Sciatic nerve (tissue), 2 donors: ENCODE measurements around the gene BCL2L2. TPM values are rescaled to one million over a fixed set of nuclear protein-coding genes. Genes with fewer than 3 reads are reported as not detected.
A peak's percentile ranks its signal among the peaks of the same experiment; 100 is the strongest.
"Not testable (repeated sequence)": the region's sequence is repeated elsewhere in the genome, so short reads cannot be mapped to it uniquely, and the experiment has no call there.

Source experiments
- ATAC-seq: fragments of 200-7000 bp; cut with Tn5 transposase; one replicate; pipeline ENCODE4 v1.9.1; 2020; ENCODE audit warnings: mild to moderate bottlenecking, moderate library complexity
- DNase-seq: peaks from one replicate; pipeline ENCODE4 v3.0.0-alpha.2; 2020; ENCODE audit warnings: low spot score
- intact Hi-C: fragments of 100-400 bp; cut with DNase I; formaldehyde crosslinking; loops from one replicate; pipeline ENCODE4 v1.14.2; 2022
- total RNA-seq: library from RNA; stranded (reverse); fragmentation: NEBNext Ultra II Directional; extraction: Animal tissue kit (Norgen Biotek cat#: 25700); gene quantifications from one replicate; pipeline ENCODE4 v1.2.1, GENCODE V29; 2021
- donor health status: DM: no; HTN: no; CAD: no.
- donor health status: DM: no; HTN: no; CAD: no.

BCL2L2 gene
- total RNA-seq: 56.5 TPM

- intact Hi-C loops: no loop called here
- ATAC-seq: peak; percentile 91
- DNase-seq: peak; percentile 95
These were observed at the start of gene BCL2L2 for GRCh38 chr14:23306412-23307145. Gene BCL2L2 (plus strand): TSS chr14:23306833. CDS start chr14:23307768, 935 bp downstream.

GRCh38 chr14:23258256-23258655 lies 48.4 kb upstream of the BCL2L2 start:
- DNase-seq: no peak
- no peak for ATAC-seq
- intact Hi-C loops: no loop called here

GRCh38 chr14:23259426-23259825 lies 47.2 kb upstream of the BCL2L2 start:
- intact Hi-C loops: no loop called here
- ATAC-seq: no peak

GRCh38 chr14:23260849-23261248 lies 45.8 kb upstream of the BCL2L2 start:
- DNase-seq, intact Hi-C loops, ATAC-seq: not testable (repeated sequence)

More at GRCh38 chr14:23259426-23259825, 47.2 kb upstream of the BCL2L2 start:
- no peak for DNase-seq

- ATAC-seq (no peak), DNase-seq (no peak)
- intact Hi-C loops: no loop called here
These were observed 37.4 kb upstream of the BCL2L2 start for GRCh38 chr14:23269193-23269592.

GRCh38 chr14:23275412-23275811 lies 31.2 kb upstream of the BCL2L2 start:
- no peak for ATAC-seq
- DNase-seq: no peak
- intact Hi-C loops: no loop called here

GRCh38 chr14:23277189-23277588 lies 29.4 kb upstream of the BCL2L2 start:
- intact Hi-C loops: no loop called here

GRCh38 chr14:23277928-23278327 lies 28.7 kb upstream of the BCL2L2 start:
- DNase-seq, intact Hi-C loops, ATAC-seq: not testable (repeated sequence)

More at GRCh38 chr14:23277189-23277588, 29.4 kb upstream of the BCL2L2 start:
- DNase-seq: no peak
- no peak for ATAC-seq

- intact Hi-C loops: no loop called here
- DNase-seq (no peak), ATAC-seq (no peak)
These were observed 25.4 kb upstream of the BCL2L2 start for GRCh38 chr14:23281247-23281646.

- intact Hi-C loops: no loop called here
- ATAC-seq: peak; percentile 27
- no peak for DNase-seq
These were observed 21.7 kb upstream of the BCL2L2 start for GRCh38 chr14:23284654-23285529.

GRCh38 chr14:23285530-23286019 lies 21.1 kb upstream of the BCL2L2 start:
- no peak for DNase-seq
- intact Hi-C loops: no loop called here
- peak; percentile 2 for ATAC-seq

GRCh38 chr14:23286020-23286901 lies 20.4 kb upstream of the BCL2L2 start, which contains the start of gene HOMEZ:
Gene HOMEZ (minus strand): TSS chr14:23286132. CDS start chr14:23285952, 180 bp downstream.
- intact Hi-C loops: no loop called here
- peak; percentile 99 for ATAC-seq

GRCh38 chr14:23286902-23287479 lies 19.6 kb upstream of the BCL2L2 start:
- intact Hi-C loops: no loop called here
- DNase-seq (no peak), ATAC-seq (no peak)

More at GRCh38 chr14:23286020-23286901, 20.4 kb upstream of the BCL2L2 start, which contains the start of gene HOMEZ:
- peak; percentile 99 for DNase-seq

- intact Hi-C loops: no loop called here
- DNase-seq (no peak), ATAC-seq (peak; percentile 76)
These were observed 11.7 kb upstream of the BCL2L2 start for GRCh38 chr14:23294734-23295561.

GRCh38 chr14:23296012-23296777 lies 10.4 kb upstream of the BCL2L2 start:
- no peak for DNase-seq
- ATAC-seq: no peak
- intact Hi-C loops: no loop called here

GRCh38 chr14:23297096-23297495 lies 9.5 kb upstream of the BCL2L2 start:
- ATAC-seq: no peak
- intact Hi-C loops: no loop called here

More at GRCh38 chr14:23297096-23297495, 9.5 kb upstream of the BCL2L2 start:
- no peak for DNase-seq
